GM18508 (cell line): ENCODE data around the gene SCUBE2.

Experiments
- ATAC-seq: cut with Tn5 transposase; IDR thresholded peaks from one replicate; pipeline ENCODE4 v1.9.1; 2021; ENCODE audit warnings: moderate number of reproducible peaks; ENCODE audit not compliant: insufficient read depth, unreplicated experiment

Gene SCUBE2

GRCh38 chr11:9091044-9091922 lies at the start of gene SCUBE2:
TSS of gene SCUBE2 (minus strand) at chr11:9091599. CDS start at chr11:9091528, 71 bp downstream.
- ATAC-seq = no peak

GRCh38 chr11:9141186-9141585 lies 49.8 kb upstream of the SCUBE2 start:
- ATAC-seq = no peak

GRCh38 chr11:9139628-9140357 lies 48.4 kb upstream of the SCUBE2 start:
- no peak for ATAC-seq

GRCh38 chr11:9138612-9139579 lies 47.5 kb upstream of the SCUBE2 start:
- no peak for ATAC-seq

GRCh38 chr11:9138133-9138453 lies 46.7 kb upstream of the SCUBE2 start:
- no peak for ATAC-seq

DNA sequence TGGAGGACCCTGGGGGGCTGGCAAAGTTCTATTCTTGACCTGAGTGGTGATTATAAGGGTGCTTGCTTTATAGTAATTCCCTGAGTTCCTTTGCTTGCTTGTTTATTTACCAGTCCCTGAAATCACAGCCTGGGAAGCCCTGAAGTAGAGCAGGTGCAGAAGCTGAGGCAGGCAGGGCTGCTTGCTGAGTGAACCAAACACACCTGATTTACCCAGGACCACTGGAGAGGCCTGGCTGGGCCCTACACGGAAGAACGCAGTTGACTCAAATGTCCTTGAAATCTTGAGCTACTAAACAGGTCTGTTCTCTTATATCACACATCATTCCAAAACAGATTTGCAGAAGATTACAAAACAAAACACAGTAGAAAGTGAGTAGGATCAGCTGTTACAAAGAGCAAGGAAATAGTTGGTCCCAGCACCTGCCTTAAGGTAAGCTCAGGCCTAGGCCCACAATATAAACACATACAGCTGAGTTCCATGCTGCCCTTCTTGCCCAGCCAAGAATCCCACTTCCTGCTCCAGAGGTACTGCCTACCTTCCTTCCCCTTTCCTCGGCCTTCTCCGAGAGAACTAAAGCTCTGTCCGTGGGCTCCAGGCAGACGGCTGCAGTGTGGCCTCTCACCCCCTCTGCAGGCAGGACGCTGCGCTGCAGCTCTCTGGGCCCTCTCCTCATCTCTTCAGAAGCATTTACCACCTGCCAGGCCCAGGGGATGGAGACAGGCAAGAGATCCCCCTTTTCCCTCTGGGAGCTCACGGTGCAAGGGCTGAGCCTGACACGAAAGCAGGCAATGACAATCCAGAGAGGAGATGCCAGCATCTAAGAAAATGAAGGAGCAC lies 46.1 kb upstream of the SCUBE2 start:
- no peak for ATAC-seq

- no peak for ATAC-seq
Observed at GRCh38 chr11:9136741-9137140, 45.3 kb upstream of the SCUBE2 start.

DNA sequence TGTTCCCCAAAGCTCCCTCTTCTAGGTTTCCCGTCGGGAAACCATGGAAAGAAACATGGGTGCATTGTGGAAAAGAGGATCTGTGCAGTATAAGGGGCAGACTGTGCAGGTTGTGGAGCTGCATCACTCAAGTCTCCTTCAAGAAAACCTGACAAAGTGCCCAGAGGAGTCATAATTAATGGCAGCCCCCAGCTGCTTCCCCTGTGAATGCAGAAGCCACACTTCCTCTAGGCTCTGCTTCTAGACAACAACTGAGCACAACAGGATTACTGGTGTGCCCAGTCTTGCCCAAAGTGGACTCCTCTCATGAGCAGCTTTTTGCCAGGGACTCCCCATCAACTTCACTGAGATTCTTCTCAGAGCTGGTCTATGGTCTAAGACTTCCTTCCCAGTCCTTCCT lies 42.6 kb upstream of the SCUBE2 start:
- ATAC-seq = no peak

- ATAC-seq = no peak
Observed at GRCh38 chr11:9132203-9132878, 40.9 kb upstream of the SCUBE2 start.

DNA sequence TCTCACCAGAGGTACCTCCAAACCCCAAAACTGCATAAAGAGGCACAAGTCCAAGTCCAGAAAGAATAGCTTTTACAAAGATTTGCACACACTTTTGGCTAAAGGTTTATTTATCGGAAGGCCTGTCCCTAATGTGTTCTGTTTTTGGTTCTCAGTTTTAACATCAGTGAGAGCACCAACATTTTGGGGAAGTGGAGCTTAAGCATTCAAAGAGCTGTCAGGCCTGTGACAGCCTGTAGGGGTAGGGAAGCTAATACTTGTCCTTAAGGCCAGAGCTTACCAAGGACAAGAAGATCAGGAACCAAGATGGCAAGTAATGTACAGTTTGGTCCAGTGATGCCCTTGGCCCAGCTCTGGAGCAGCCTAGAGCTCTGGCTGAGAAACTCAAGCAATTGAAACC lies 38.9 kb upstream of the SCUBE2 start:
- ATAC-seq = no peak

DNA sequence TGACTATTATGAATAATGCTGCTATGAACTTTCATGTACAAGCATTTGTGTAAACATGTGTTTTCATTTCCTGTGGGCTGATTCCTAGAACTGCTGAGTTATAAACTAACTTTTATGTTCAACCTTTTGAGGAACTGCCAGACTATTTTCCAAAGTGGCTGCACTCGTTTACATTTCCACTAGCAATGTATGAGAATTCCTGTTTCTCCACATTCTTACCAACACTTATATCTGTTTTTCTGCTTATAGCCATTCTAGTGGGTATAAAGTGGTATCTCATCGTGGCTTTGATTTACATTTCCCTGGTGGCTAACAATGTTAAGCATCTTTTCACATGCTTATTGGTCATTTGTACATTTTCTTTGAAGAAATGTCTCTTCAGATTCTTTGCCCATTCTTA lies 35.2 kb upstream of the SCUBE2 start:
- no peak for ATAC-seq

DNA sequence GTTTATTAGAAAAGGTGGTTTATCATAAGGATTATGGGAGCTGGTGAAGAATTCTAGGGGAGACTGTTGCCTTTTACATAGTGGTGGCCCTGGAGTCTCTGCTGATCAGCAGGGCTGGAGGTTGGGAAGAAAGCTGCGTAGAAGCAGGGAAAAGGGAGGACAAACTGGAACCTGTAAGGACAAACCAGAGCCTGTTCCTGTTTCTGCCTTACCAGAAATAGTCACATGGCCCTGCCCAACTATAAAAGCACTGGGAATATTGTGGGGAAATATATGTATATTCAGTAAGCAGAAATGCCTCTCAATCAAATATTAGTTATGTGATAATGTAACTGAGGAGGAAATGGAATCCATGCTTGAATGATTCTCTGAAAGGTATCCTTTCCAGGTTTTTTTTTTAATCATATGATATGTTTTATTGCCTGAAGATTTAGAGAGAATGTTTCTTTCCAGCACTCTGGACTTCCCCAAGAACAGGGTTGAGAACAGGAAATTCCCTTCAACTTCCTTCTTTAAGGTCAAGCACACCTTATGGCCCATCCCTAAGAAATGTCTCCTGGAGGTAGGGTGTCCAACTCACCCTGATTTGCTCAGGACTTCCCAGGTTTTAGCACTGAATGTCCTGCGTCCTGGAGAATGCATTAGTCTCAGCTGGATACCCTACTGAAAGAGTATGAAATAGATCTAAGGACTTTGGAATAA lies 33.9 kb upstream of the SCUBE2 start:
- no peak for ATAC-seq

DNA sequence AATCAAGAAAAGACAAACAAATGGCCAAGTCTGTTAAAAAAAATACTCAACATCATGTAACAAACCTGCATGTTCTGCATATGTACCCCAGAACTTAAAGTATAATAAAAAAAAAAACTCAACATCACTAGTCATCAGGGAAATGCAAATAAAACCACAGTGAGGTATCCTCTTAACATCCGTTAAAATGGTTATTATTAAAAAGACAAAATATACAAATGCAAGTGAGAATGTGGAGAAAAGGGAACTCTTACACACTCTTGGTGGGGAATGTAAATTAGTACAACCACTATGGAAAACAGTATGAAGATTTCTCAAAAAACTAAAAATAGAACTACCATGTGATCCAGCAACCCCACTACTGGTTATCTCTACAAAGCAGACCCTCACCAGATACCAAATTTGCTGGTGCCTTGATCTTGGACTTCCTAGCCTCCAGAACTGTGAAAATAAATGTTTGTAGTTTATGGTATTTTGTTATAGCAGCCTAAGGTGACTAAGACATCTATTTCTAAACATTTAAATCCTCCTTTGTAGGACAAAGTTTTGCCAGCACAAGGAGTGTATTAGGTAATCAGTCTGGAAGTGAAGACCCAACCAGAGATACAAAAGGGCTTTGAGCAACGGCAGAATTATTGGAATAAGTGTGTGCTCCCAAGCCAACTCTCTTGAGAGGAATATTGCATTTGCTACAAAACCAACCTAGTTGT lies 32.4 kb upstream of the SCUBE2 start:
- ATAC-seq = no peak

GRCh38 chr11:9121469-9121796 lies 30.0 kb upstream of the SCUBE2 start:
- ATAC-seq = no peak

DNA sequence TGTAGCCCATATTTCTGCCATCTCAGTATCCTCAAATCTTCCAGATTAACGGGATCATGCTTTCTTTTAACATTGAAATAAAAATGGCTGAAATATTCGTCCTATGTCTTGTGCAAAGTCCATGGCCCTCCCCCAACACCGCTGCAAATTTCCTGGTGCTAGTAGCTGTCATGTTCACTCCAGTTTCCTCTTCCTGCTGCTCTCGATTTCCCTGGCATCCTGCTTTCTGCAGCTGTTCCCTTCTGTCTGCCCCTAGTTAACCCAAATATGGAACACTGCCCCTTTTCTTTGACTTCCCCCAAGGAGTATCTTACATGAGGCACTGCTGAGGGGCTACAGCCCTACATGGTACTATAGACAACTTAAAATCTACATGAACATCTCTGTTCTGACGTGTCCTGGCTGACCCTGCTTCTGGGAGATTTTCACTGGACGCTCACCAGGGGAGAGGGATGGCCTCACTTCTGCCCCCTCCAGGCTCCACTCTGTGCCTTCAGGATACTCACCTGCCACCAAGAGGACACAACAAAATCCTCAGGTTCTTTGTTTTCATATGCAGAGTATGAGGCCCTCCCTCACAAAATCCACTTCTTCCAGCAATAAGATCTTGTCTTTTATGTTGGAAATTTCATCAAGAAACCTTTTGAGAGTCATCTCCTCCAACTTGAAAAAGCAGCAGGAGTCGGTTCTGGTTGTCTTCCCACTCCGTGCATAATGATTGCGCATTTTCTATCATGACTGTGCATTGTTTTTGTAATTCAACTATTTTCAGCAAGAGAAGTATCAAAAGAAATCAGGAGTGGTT lies 29.5 kb upstream of the SCUBE2 start:
- ATAC-seq = no peak

- no peak for ATAC-seq
Observed at GRCh38 chr11:9118277-9118676, 26.9 kb upstream of the SCUBE2 start.

- no peak for ATAC-seq
Observed at GRCh38 chr11:9112075-9112474, 20.7 kb upstream of the SCUBE2 start.
